Colonic mucosa (tissue), 4 donors: ENCODE data around the gene LRRC7. TPM values are rescaled to one million over a fixed set of nuclear protein-coding genes. Genes with fewer than 3 reads are reported as not detected.

Source experiments
- DNase-seq: peaks from one replicate; pipeline ENCODE4 v3.0.0-alpha.2; 2020
- H3K27ac ChIP-seq: fragments of 200-600 bp; one replicate; pipeline ENCODE4 v1.8.0; 2021
- H3K27me3 ChIP-seq: fragments of 200-600 bp; one replicate; pipeline ENCODE4 v1.8.0; 2021
- H3K36me3 ChIP-seq: fragments of 200-600 bp; one replicate; pipeline ENCODE4 v1.8.0; 2021
- H3K4me1 ChIP-seq: fragments of 200-600 bp; one replicate; pipeline ENCODE4 v1.8.0; 2021; ENCODE audit warnings: mild to moderate bottlenecking
- H3K4me3 ChIP-seq: fragments of 200-600 bp; one replicate; pipeline ENCODE4 v1.8.0; 2021
- H3K9ac ChIP-seq, 2 donors: one replicate each; pipeline ENCODE4 v1.7.0; 2013; ENCODE audit warnings: control low read depth in 2 of 2, low read depth in 2 of 2, low read length in 2 of 2
- H3K9me3 ChIP-seq: fragments of 200-600 bp; one replicate; pipeline ENCODE4 v1.8.0; 2021
- CTCF ChIP-seq: fragments of 200-600 bp; IDR thresholded peaks from one replicate; pipeline ENCODE4 v1.8.0; 2022; ENCODE audit warnings: antibody characterized with exemption, mild to moderate bottlenecking
- intact Hi-C: fragments of 100-400 bp; cut with DNase I; formaldehyde crosslinking; loops from one replicate; pipeline ENCODE4 v1.14.1; 2022
- total RNA-seq, 2 donors: library from RNA; stranded (reverse); fragmentation: NEBNext Ultra II Directional in 1 of 2; extraction: Animal tissue kit (Norgen Biotek cat#: 25700) in 1 of 2; gene quantifications; one replicate each; pipeline ENCODE4 v1.2.1, GENCODE V29; 2021
- donor health status: healthy.
- donor health status: DM: no; HTN: no; CAD: no.
- donor health status: DM: no; HTN: no; CAD: no.

Gene LRRC7
- total RNA-seq, 2 donors from 2014 or later: 0.21 to 0.22 TPM

GRCh38 chr1:69827732-69828131 lies 260.0 kb downstream of the LRRC7 start:
- no peak for DNase-seq
- Histone ChIP-seq H3K9me3 (no peaks in the 10 kb centered on the region), H3K4me1 (no peaks in the 10 kb centered on the region), H3K9ac (no peak overlapping the region), H3K27me3 (no peaks in the 10 kb centered on the region), H3K27ac (no peak overlapping the region), H3K4me3 (no peak overlapping the region), H3K36me3 (no peaks in the 10 kb centered on the region)
- intact Hi-C loops: no loop called here
- TF ChIP-seq CTCF: no peak

GRCh38 chr1:69833536-69833935 lies 265.8 kb downstream of the LRRC7 start:
- intact Hi-C loops: no loop called here
- H3K27ac ChIP-seq: no peak overlapping the region
- H3K4me1 ChIP-seq: no peaks in the 10 kb centered on the region
- TF ChIP-seq CTCF: no peak
- no peaks in the 10 kb centered on the region for H3K36me3 ChIP-seq
- no peaks in the 10 kb centered on the region for H3K9me3 ChIP-seq
- no peak overlapping the region for H3K4me3 ChIP-seq
- H3K9ac ChIP-seq: no peak overlapping the region
- no peaks in the 10 kb centered on the region for H3K27me3 ChIP-seq
- no peak for DNase-seq

- no peak for DNase-seq
- Histone ChIP-seq H3K9ac (no peak overlapping the region), H3K4me3 (no peak overlapping the region), H3K27me3 (no peaks in the 10 kb centered on the region), H3K27ac (no peak overlapping the region), H3K36me3 (no peaks in the 10 kb centered on the region), H3K4me1 (no peaks in the 10 kb centered on the region), H3K9me3 (no peaks in the 10 kb centered on the region)
- no peak for TF ChIP-seq CTCF
- intact Hi-C loops: no loop called here
Measured at GRCh38 chr1:69834336-69834735, 266.6 kb downstream of the LRRC7 start.

- TF ChIP-seq CTCF: no peak
- Histone ChIP-seq H3K27me3 (no peaks in the 10 kb centered on the region), H3K9ac (no peak overlapping the region), H3K4me1 (no peaks in the 10 kb centered on the region), H3K9me3 (no peaks in the 10 kb centered on the region), H3K27ac (no peak overlapping the region), H3K36me3 (no peaks in the 10 kb centered on the region), H3K4me3 (no peak overlapping the region)
- intact Hi-C loops: no loop called here
- DNase-seq: no peak
Measured at GRCh38 chr1:69835955-69836354, 268.2 kb downstream of the LRRC7 start.

GRCh38 chr1:69836971-69837636 lies 269.4 kb downstream of the LRRC7 start:
- Histone ChIP-seq H3K9me3 (no peaks in the 10 kb centered on the region), H3K36me3 (no peaks in the 10 kb centered on the region), H3K9ac (no peak overlapping the region), H3K4me1 (no peaks in the 10 kb centered on the region), H3K27me3 (no peaks in the 10 kb centered on the region), H3K4me3 (no peak overlapping the region), H3K27ac (no peak overlapping the region)
- no peak for TF ChIP-seq CTCF
- no peak for DNase-seq
- intact Hi-C loops: no loop called here
